ENCODE results near the gene SYT9.

Gene SYT9

DNA sequence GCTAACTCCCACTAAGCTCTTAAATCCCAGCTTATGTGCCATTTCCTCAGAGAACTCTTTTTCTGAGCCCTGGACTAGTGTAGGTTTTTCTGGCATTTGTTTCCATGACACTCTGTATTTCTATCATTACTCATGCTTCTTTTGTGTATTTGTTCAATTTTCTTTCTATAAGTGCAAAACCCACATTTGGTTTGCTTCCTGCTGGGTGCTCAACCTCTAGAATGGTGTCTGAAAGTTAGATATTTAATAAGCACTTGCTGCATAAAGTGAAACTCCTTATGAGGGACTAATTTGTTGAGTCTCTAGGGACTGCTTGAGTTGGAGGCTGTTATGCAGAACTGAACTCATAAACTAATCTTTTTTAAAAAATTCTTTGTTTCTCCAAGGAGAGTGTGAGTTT lies 68.6 kb downstream of the SYT9 start:
- ChIA-PET CTCF (no interaction called here), POLR2A (no interaction called here)
- TF ChIP-seq, protein P1, sequence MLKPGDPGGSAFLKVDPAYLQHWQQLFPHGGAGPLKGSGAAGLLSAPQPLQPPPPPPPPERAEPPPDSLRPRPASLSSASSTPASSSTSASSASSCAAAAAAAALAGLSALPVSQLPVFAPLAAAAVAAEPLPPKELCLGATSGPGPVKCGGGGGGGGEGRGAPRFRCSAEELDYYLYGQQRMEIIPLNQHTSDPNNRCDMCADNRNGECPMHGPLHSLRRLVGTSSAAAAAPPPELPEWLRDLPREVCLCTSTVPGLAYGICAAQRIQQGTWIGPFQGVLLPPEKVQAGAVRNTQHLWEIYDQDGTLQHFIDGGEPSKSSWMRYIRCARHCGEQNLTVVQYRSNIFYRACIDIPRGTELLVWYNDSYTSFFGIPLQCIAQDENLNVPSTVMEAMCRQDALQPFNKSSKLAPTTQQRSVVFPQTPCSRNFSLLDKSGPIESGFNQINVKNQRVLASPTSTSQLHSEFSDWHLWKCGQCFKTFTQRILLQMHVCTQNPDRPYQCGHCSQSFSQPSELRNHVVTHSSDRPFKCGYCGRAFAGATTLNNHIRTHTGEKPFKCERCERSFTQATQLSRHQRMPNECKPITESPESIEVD (tag by site-specific recombination; IDR thresholded peaks at IDR 0.05) = peak; percentile 75
- no peak for TF ChIP-seq ZNF830 (tag by site-specific recombination; IDR thresholded peaks at IDR 0.05; ENCODE audit: low read depth)
- TF ChIP-seq ZNF302 (tag by site-specific recombination; IDR thresholded peaks at IDR 0.05; ENCODE audit: low read depth) = no peak
- no peak for TF ChIP-seq SALL2 (tag by site-specific recombination; IDR thresholded peaks at IDR 0.05; ENCODE audit: borderline replicate concordance)
- TF ChIP-seq, protein P2, sequence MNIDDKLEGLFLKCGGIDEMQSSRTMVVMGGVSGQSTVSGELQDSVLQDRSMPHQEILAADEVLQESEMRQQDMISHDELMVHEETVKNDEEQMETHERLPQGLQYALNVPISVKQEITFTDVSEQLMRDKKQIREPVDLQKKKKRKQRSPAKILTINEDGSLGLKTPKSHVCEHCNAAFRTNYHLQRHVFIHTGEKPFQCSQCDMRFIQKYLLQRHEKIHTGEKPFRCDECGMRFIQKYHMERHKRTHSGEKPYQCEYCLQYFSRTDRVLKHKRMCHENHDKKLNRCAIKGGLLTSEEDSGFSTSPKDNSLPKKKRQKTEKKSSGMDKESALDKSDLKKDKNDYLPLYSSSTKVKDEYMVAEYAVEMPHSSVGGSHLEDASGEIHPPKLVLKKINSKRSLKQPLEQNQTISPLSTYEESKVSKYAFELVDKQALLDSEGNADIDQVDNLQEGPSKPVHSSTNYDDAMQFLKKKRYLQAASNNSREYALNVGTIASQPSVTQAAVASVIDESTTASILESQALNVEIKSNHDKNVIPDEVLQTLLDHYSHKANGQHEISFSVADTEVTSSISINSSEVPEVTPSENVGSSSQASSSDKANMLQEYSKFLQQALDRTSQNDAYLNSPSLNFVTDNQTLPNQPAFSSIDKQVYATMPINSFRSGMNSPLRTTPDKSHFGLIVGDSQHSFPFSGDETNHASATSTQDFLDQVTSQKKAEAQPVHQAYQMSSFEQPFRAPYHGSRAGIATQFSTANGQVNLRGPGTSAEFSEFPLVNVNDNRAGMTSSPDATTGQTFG (tag by site-specific recombination; IDR thresholded peaks at IDR 0.05; ENCODE audit: borderline replicate concordance) = no peak
- TF ChIP-seq ZNF768 (tag by site-specific recombination; IDR thresholded peaks at IDR 0.05) = no peak
- TF ChIP-seq, protein P3, sequence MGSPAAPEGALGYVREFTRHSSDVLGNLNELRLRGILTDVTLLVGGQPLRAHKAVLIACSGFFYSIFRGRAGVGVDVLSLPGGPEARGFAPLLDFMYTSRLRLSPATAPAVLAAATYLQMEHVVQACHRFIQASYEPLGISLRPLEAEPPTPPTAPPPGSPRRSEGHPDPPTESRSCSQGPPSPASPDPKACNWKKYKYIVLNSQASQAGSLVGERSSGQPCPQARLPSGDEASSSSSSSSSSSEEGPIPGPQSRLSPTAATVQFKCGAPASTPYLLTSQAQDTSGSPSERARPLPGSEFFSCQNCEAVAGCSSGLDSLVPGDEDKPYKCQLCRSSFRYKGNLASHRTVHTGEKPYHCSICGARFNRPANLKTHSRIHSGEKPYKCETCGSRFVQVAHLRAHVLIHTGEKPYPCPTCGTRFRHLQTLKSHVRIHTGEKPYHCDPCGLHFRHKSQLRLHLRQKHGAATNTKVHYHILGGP (tag by site-specific recombination; IDR thresholded peaks at IDR 0.05) = no peak
- TF ChIP-seq ZSCAN16 (tag by site-specific recombination; IDR thresholded peaks at IDR 0.05) = no peak
- Histone ChIP-seq H3K27ac (ENCODE audit: extremely low read depth, low read depth, low read length) (no peak overlapping the region), H3K36me3 (ENCODE audit: control insufficient read depth in 2 of 2, insufficient read depth in 1 of 2, low read length in 2 of 2) (peaks cover 0 to under 1% of the 10 kb centered on the region in 2 experiments; a peak in 1 of 3 replicates), H3K9me3 (ENCODE audit: control insufficient read depth, insufficient read depth, low read depth, low read length) (no peaks in the 10 kb centered on the region), H3K4me3 (ENCODE audit: low read depth, low read length) (no peak overlapping the region), H3K4me1 (ENCODE audit: control insufficient read depth, insufficient read depth, low read length) (no peaks in the 10 kb centered on the region)

DNA sequence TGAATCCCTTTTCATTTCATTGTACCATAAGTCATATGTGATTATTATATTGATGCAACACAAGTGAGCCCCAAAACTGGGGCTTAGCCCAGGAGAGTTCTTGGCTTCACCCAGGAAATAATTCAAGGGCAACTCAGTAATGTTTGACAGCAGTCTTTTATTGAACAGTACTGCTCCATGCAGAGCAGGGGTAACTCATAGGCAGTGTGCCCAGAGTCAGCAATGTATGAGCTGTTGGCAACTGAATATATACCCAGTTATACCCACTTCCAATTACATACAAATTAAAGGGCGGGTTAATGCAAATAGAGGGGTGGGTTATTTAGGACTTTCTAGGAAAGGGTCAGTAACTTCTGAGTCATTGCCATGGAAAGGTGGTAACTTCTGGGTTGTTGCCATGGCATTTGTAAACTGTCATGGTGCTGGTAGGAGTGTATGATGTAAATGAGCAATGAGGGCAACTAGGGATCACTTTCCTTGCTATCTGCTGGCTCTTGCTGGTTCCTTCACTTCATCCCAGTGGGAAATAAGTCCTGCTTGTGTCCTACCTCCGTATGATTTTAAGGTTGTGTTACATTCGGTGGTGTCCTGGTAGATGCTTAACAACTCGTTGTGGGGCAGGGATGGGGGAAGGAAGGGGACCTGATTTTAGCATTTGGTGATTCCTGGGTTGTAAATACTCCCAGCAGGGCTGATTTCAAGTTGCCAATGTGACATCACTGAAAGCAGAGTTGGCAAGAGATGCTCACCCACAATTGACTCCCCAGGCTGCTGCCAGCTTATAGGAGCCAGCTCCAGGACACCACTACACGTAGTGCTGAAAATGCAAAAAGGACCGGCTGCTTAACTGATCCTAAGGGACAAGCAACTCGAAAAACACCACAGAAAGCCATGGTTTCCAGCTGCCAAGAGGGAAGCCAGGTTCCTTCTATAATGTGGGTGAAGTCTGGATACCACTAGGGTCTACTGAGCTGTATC lies 70.1 kb downstream of the SYT9 start:
- H3K36me3 ChIP-seq (ENCODE audit: control insufficient read depth in 2 of 2, insufficient read depth in 1 of 2, low read length in 2 of 2) = no peaks in the 10 kb centered on the region
- H3K27ac ChIP-seq (ENCODE audit: extremely low read depth, low read depth, low read length) = no peak overlapping the region
- ChIA-PET POLR2A (no interaction called here), CTCF (no interaction called here)
- no peak overlapping the region for H3K4me3 ChIP-seq (ENCODE audit: low read depth, low read length)
- no peaks in the 10 kb centered on the region for H3K4me1 ChIP-seq (ENCODE audit: control insufficient read depth, insufficient read depth, low read length)
- TF ChIP-seq ZNF335 (tag by site-specific recombination; conservative IDR thresholded peaks at IDR 0.05) = no peak
- no peak for TF ChIP-seq WT1 (tag by site-specific recombination; IDR thresholded peaks at IDR 0.05)
- no peaks in the 10 kb centered on the region for H3K9me3 ChIP-seq (ENCODE audit: control insufficient read depth, insufficient read depth, low read depth, low read length)

DNA sequence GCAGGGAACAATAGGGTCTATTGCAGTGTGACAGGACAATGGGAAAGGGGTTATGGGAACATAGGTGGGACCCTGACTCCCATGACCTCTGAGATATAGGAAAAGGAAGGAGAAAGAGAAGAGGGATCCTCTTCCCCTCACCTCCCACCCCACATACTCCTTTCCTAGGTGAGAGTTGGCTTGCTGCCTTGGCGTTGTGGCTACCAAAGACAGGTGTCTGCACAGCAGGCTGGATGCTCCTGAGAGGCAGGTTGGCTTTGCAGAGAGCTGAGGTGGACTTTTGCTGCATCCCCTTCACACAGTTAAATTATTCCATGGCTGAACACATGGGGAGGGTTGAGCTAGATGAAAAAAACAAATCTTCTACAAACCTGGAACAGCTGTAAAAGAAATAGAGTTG lies 80.7 kb downstream of the SYT9 start:
- Histone ChIP-seq H3K27ac (ENCODE audit: extremely low read depth, low read depth, low read length) (no peak overlapping the region), H3K4me1 (ENCODE audit: control insufficient read depth, insufficient read depth, low read length) (no peaks in the 10 kb centered on the region), H3K36me3 (ENCODE audit: control insufficient read depth in 2 of 2, insufficient read depth in 1 of 2, low read length in 2 of 2) (no peaks in the 10 kb centered on the region), H3K4me3 (ENCODE audit: low read depth, low read length) (no peak overlapping the region), H3K9me3 (ENCODE audit: control insufficient read depth, insufficient read depth, low read depth, low read length) (no peaks in the 10 kb centered on the region)
- CTCF ChIA-PET = interaction anchor here (0.9 kb wide), 1 partner anchor 20 kb away, joined by 3 read pairs; no protein-coding TSS in a partner anchor
- TF ChIP-seq ZNF112 (tag by site-specific recombination; IDR thresholded peaks at IDR 0.05) (no peak), KLF9 (tag by site-specific recombination; IDR thresholded peaks at IDR 0.05; ENCODE audit: low read depth) (no peak), GFI1B (tag by site-specific recombination; IDR thresholded peaks at IDR 0.05) (no peak), ZNF19 (tag by site-specific recombination; IDR thresholded peaks at IDR 0.05; ENCODE audit: low read depth) (no peak), ZNF155 (tag by site-specific recombination; IDR thresholded peaks at IDR 0.05) (no peak), ZNF521 (tag by site-specific recombination; IDR thresholded peaks at IDR 0.05) (no peak), BCL11B (tag by site-specific recombination; IDR thresholded peaks at IDR 0.05; ENCODE audit: low read depth) (no peak), PRDM1 (tag by site-specific recombination; IDR thresholded peaks at IDR 0.05) (no peak)
- TF ChIP-seq, protein P4, sequence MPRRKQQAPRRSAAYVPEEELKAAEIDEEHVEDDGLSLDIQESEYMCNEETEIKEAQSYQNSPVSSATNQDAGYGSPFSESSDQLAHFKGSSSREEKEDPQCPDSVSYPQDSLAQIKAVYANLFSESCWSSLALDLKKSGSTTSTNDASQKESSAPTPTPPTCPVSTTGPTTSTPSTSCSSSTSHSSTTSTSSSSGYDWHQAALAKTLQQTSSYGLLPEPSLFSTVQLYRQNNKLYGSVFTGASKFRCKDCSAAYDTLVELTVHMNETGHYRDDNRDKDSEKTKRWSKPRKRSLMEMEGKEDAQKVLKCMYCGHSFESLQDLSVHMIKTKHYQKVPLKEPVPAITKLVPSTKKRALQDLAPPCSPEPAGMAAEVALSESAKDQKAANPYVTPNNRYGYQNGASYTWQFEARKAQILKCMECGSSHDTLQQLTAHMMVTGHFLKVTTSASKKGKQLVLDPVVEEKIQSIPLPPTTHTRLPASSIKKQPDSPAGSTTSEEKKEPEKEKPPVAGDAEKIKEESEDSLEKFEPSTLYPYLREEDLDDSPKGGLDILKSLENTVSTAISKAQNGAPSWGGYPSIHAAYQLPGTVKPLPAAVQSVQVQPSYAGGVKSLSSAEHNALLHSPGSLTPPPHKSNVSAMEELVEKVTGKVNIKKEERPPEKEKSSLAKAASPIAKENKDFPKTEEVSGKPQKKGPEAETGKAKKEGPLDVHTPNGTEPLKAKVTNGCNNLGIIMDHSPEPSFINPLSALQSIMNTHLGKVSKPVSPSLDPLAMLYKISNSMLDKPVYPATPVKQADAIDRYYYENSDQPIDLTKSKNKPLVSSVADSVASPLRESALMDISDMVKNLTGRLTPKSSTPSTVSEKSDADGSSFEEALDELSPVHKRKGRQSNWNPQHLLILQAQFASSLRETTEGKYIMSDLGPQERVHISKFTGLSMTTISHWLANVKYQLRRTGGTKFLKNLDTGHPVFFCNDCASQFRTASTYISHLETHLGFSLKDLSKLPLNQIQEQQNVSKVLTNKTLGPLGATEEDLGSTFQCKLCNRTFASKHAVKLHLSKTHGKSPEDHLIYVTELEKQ (tag by site-specific recombination; IDR thresholded peaks at IDR 0.05; ENCODE audit: borderline replicate concordance) = no peak
- POLR2A ChIA-PET = no interaction called here
